HEK293 (cell line): ENCODE data around the gene PTPRG.

Experiments
- CTCF ChIA-PET: fragments of 350-600 bp; formaldehyde crosslinking; extraction: SDS; loops from one replicate; lab custom pipeline; 2021; ENCODE audit warnings: antibody characterized with exemption; lab: Yijun Ruan, JAX
- POLR2A ChIA-PET: fragments of 300-600 bp; formaldehyde crosslinking; extraction: SDS; loops from one replicate; lab custom pipeline; 2020; ENCODE audit warnings: antibody characterized with exemption, inconsistent platforms; lab: Yijun Ruan, JAX
- H3K27ac ChIP-seq: fragments of 200-500 bp; sonication (Bioruptor generic); 2 replicates; pipeline ENCODE4 v1.5.1; 2014; ENCODE audit warnings: low read depth, low read length, control low read depth, inconsistent platforms; ENCODE audit errors: extremely low read depth
- H3K36me3 ChIP-seq, 2 experiments: fragments of 200-500 bp in 1 of 2; sonication (Bioruptor generic) in 1 of 2; 1 replicate in 1 of 2; 2 replicates in 1 of 2; pipeline ENCODE4 v1.5.1; 2014 to 2017; ENCODE audit warnings: inconsistent platforms in 2 of 2, low read length in 2 of 2; ENCODE audit not compliant: control insufficient read depth in 2 of 2, insufficient read depth in 1 of 2
- H3K4me1 ChIP-seq: fragments of 200-500 bp; sonication (Bioruptor generic); 2 replicates; pipeline ENCODE4 v1.5.1; 2014; ENCODE audit warnings: mild to moderate bottlenecking, low read length, inconsistent platforms; ENCODE audit not compliant: control insufficient read depth, insufficient read depth
- H3K4me3 ChIP-seq: 2 replicates; pipeline ENCODE4 v1.5.1; 2011; ENCODE audit warnings: low read depth, mild to moderate bottlenecking, control low read depth, low read length, moderate library complexity
- H3K9me3 ChIP-seq: fragments of 200-500 bp; sonication (Bioruptor generic); 2 replicates; pipeline ENCODE4 v1.5.1; 2014; ENCODE audit warnings: low read depth, low read length, inconsistent platforms; ENCODE audit not compliant: control insufficient read depth, insufficient read depth
- GLIS1 ChIP-seq: fragments of 450-650 bp; formaldehyde crosslinking; IDR thresholded peaks from 2 replicates; pipeline ENCODE4 v1.5.1; 2016; ENCODE audit warnings: missing biosample characterization, missing genetic modification characterization
- MEIS1 ChIP-seq: sonication (generic); formaldehyde crosslinking; IDR thresholded peaks from 2 replicates; pipeline ENCODE4 v1.8.1; 2022; ENCODE audit warnings: missing genetic modification reagents, mild to moderate bottlenecking, borderline replicate concordance
- SETDB1 ChIP-seq: IDR thresholded peaks from one replicate; pipeline ENCODE4 v1.6.1; 2017; ENCODE audit warnings: mild to moderate bottlenecking, low read length, moderate library complexity, mixed read lengths; ENCODE audit not compliant: insufficient read length
- SP2 ChIP-seq: fragments of 450-650 bp; formaldehyde crosslinking; IDR thresholded peaks from 2 replicates; pipeline ENCODE4 v1.5.1; 2016; ENCODE audit warnings: missing biosample characterization, missing genetic modification characterization
- ZBTB8A ChIP-seq: fragments of 450-650 bp; formaldehyde crosslinking; IDR thresholded peaks from 2 replicates; pipeline ENCODE4 v1.5.1; 2016; ENCODE audit warnings: missing biosample characterization, missing genetic modification characterization
- ZFP37 ChIP-seq: fragments of 450-650 bp; formaldehyde crosslinking; IDR thresholded peaks from 2 replicates; pipeline ENCODE4 v1.5.1; 2016; ENCODE audit warnings: missing biosample characterization, missing genetic modification characterization
- ZFP41 ChIP-seq: fragments of 450-650 bp; formaldehyde crosslinking; IDR thresholded peaks from 2 replicates; pipeline ENCODE4 v1.5.1; 2016; ENCODE audit warnings: missing biosample characterization, missing genetic modification characterization, borderline replicate concordance
- ZIC2 ChIP-seq: fragments of 450-650 bp; formaldehyde crosslinking; IDR thresholded peaks from 2 replicates; pipeline ENCODE4 v1.5.1; 2016; ENCODE audit warnings: missing biosample characterization, missing genetic modification characterization
- ZNF138 ChIP-seq: fragments of 450-650 bp; formaldehyde crosslinking; IDR thresholded peaks from 2 replicates; pipeline ENCODE4 v1.5.1; 2016; ENCODE audit warnings: missing biosample characterization, missing genetic modification characterization, borderline replicate concordance
- ZNF155 ChIP-seq: fragments of 450-650 bp; formaldehyde crosslinking; IDR thresholded peaks from 2 replicates; pipeline ENCODE4 v1.5.1; 2016; ENCODE audit warnings: missing biosample characterization, missing genetic modification characterization
- ZNF248 ChIP-seq: fragments of 450-650 bp; formaldehyde crosslinking; IDR thresholded peaks from 2 replicates; pipeline ENCODE4 v1.5.1; 2017; ENCODE audit warnings: missing biosample characterization, missing genetic modification characterization
- ZNF335 ChIP-seq: fragments of 450-650 bp; formaldehyde crosslinking; conservative IDR thresholded peaks from 2 replicates; pipeline ENCODE4 v1.5.1; 2016; ENCODE audit warnings: missing biosample characterization, missing genetic modification characterization
- ZNF48 ChIP-seq: fragments of 450-650 bp; formaldehyde crosslinking; IDR thresholded peaks from 2 replicates; pipeline ENCODE4 v1.5.1; 2016; ENCODE audit warnings: missing biosample characterization, missing genetic modification characterization
- ZNF510 ChIP-seq: fragments of 450-650 bp; formaldehyde crosslinking; IDR thresholded peaks from 2 replicates; pipeline ENCODE4 v1.5.1; 2018; ENCODE audit warnings: mild to moderate bottlenecking, missing genetic modification characterization, missing biosample characterization; ENCODE audit not compliant: insufficient replicate concordance
- ZNF544 ChIP-seq: fragments of 450-650 bp; formaldehyde crosslinking; IDR thresholded peaks from 2 replicates; pipeline ENCODE4 v1.5.0; 2017; ENCODE audit warnings: missing biosample characterization, missing genetic modification characterization
- ZNF560 ChIP-seq: fragments of 450-650 bp; formaldehyde crosslinking; IDR thresholded peaks from 2 replicates; pipeline ENCODE4 v1.5.1; 2017; ENCODE audit warnings: missing biosample characterization, missing genetic modification characterization, borderline replicate concordance
- ZNF624 ChIP-seq: fragments of 450-650 bp; formaldehyde crosslinking; IDR thresholded peaks from 2 replicates; pipeline ENCODE4 v1.5.1; 2017; ENCODE audit warnings: missing biosample characterization, missing genetic modification characterization
- ZNF701 ChIP-seq: fragments of 450-650 bp; formaldehyde crosslinking; IDR thresholded peaks from 2 replicates; pipeline ENCODE4 v1.5.1; 2016; ENCODE audit warnings: missing biosample characterization, missing genetic modification characterization
- ZNF747 ChIP-seq: fragments of 450-650 bp; formaldehyde crosslinking; IDR thresholded peaks from 2 replicates; pipeline ENCODE4 v1.5.1; 2016; ENCODE audit warnings: missing biosample characterization, missing genetic modification characterization
- ZNF777 ChIP-seq: fragments of 450-650 bp; formaldehyde crosslinking; IDR thresholded peaks from 2 replicates; pipeline ENCODE4 v1.5.1; 2017; ENCODE audit warnings: missing biosample characterization, missing genetic modification characterization, borderline replicate concordance
- TF ChIP-seq, protein P1 (sequence below): fragments of 450-650 bp; formaldehyde crosslinking; IDR thresholded peaks from 2 replicates; pipeline ENCODE4 v1.5.1; 2016; ENCODE audit warnings: missing biosample characterization, missing genetic modification characterization
- TF ChIP-seq, protein P2 (sequence below): fragments of 450-650 bp; formaldehyde crosslinking; IDR thresholded peaks from 2 replicates; pipeline ENCODE4 v1.5.1; 2016; ENCODE audit warnings: missing biosample characterization, missing genetic modification characterization
- TF ChIP-seq, protein P3 (sequence below): fragments of 450-650 bp; formaldehyde crosslinking; IDR thresholded peaks from 2 replicates; pipeline ENCODE4 v1.5.1; 2016; ENCODE audit warnings: missing biosample characterization, missing genetic modification characterization
- TF ChIP-seq, protein P4 (sequence below): fragments of 450-650 bp; formaldehyde crosslinking; IDR thresholded peaks from 2 replicates; pipeline ENCODE4 v1.5.1; 2016; ENCODE audit warnings: missing biosample characterization, missing genetic modification characterization
- TF ChIP-seq, protein P5 (sequence below): fragments of 450-650 bp; formaldehyde crosslinking; IDR thresholded peaks from 2 replicates; pipeline ENCODE4 v1.5.1; 2017; ENCODE audit warnings: missing biosample characterization, mild to moderate bottlenecking, missing genetic modification characterization, moderate library complexity

PTPRG gene

DNA sequence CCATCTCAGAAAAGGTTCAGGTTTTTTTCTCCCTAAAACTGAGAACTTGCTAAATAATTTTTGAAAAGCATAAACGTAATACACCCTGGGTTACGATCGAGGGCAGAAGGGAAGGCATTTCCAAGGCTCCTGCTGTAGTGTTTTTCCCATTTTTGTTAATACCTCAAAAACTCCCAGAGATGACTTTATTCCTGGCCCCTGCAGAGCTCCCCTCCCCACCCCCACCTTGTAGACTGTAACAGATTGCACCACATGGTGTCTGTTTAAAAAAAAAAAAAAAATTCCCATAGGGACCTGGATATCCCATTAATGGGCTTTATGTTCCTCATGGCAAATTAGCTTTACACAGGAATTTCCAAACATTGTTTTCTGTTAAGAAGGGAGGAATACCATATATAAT lies 773.8 kb downstream of the PTPRG start:
- CTCF ChIA-PET = interaction anchor here (0.6 kb wide), 1 partner anchor 964 kb away, joined by 3 read pairs; no protein-coding TSS in a partner anchor
- Histone ChIP-seq H3K4me1 (no peaks in the 10 kb centered on the region), H3K27ac (no peak overlapping the region), H3K9me3 (no peaks in the 10 kb centered on the region), H3K36me3 (no peaks in the 10 kb centered on the region), H3K4me3 (no peak overlapping the region)
- POLR2A ChIA-PET = no interaction called here
- TF ChIP-seq ZNF544 (tag by site-specific recombination) (no peak), ZFP41 (tag by site-specific recombination) (no peak), ZNF335 (tag by site-specific recombination) (no peak), ZNF747 (tag by site-specific recombination) (no peak), ZNF155 (no peak), ZNF701 (tag by site-specific recombination) (no peak), SETDB1 (no peak), ZNF510 (tag by site-specific recombination) (no peak), ZIC2 (tag by site-specific recombination) (no peak), ZNF138 (tag by site-specific recombination) (no peak), ZNF777 (tag by site-specific recombination) (no peak)
- TF ChIP-seq, protein P1, sequence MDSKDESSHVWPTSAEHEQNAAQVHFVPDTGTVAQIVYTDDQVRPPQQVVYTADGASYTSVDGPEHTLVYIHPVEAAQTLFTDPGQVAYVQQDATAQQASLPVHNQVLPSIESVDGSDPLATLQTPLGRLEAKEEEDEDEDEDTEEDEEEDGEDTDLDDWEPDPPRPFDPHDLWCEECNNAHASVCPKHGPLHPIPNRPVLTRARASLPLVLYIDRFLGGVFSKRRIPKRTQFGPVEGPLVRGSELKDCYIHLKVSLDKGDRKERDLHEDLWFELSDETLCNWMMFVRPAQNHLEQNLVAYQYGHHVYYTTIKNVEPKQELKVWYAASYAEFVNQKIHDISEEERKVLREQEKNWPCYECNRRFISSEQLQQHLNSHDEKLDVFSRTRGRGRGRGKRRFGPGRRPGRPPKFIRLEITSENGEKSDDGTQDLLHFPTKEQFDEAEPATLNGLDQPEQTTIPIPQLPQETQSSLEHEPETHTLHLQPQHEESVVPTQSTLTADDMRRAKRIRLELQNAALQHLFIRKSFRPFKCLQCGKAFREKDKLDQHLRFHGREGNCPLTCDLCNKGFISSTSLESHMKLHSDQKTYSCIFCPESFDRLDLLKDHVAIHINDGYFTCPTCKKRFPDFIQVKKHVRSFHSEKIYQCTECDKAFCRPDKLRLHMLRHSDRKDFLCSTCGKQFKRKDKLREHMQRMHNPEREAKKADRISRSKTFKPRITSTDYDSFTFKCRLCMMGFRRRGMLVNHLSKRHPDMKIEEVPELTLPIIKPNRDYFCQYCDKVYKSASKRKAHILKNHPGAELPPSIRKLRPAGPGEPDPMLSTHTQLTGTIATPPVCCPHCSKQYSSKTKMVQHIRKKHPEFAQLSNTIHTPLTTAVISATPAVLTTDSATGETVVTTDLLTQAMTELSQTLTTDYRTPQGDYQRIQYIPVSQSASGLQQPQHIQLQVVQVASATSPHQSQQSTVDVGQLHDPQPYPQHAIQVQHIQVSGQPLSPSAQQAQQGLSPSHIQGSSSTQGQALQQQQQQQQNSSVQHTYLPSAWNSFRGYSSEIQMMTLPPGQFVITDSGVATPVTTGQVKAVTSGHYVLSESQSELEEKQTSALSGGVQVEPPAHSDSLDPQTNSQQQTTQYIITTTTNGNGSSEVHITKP (tag by site-specific recombination) = no peak
- TF ChIP-seq, protein P2, sequence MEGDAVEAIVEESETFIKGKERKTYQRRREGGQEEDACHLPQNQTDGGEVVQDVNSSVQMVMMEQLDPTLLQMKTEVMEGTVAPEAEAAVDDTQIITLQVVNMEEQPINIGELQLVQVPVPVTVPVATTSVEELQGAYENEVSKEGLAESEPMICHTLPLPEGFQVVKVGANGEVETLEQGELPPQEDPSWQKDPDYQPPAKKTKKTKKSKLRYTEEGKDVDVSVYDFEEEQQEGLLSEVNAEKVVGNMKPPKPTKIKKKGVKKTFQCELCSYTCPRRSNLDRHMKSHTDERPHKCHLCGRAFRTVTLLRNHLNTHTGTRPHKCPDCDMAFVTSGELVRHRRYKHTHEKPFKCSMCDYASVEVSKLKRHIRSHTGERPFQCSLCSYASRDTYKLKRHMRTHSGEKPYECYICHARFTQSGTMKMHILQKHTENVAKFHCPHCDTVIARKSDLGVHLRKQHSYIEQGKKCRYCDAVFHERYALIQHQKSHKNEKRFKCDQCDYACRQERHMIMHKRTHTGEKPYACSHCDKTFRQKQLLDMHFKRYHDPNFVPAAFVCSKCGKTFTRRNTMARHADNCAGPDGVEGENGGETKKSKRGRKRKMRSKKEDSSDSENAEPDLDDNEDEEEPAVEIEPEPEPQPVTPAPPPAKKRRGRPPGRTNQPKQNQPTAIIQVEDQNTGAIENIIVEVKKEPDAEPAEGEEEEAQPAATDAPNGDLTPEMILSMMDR (tag by site-specific recombination) = no peak
- TF ChIP-seq, protein P3, sequence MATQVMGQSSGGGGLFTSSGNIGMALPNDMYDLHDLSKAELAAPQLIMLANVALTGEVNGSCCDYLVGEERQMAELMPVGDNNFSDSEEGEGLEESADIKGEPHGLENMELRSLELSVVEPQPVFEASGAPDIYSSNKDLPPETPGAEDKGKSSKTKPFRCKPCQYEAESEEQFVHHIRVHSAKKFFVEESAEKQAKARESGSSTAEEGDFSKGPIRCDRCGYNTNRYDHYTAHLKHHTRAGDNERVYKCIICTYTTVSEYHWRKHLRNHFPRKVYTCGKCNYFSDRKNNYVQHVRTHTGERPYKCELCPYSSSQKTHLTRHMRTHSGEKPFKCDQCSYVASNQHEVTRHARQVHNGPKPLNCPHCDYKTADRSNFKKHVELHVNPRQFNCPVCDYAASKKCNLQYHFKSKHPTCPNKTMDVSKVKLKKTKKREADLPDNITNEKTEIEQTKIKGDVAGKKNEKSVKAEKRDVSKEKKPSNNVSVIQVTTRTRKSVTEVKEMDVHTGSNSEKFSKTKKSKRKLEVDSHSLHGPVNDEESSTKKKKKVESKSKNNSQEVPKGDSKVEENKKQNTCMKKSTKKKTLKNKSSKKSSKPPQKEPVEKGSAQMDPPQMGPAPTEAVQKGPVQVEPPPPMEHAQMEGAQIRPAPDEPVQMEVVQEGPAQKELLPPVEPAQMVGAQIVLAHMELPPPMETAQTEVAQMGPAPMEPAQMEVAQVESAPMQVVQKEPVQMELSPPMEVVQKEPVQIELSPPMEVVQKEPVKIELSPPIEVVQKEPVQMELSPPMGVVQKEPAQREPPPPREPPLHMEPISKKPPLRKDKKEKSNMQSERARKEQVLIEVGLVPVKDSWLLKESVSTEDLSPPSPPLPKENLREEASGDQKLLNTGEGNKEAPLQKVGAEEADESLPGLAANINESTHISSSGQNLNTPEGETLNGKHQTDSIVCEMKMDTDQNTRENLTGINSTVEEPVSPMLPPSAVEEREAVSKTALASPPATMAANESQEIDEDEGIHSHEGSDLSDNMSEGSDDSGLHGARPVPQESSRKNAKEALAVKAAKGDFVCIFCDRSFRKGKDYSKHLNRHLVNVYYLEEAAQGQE = no peak

DNA sequence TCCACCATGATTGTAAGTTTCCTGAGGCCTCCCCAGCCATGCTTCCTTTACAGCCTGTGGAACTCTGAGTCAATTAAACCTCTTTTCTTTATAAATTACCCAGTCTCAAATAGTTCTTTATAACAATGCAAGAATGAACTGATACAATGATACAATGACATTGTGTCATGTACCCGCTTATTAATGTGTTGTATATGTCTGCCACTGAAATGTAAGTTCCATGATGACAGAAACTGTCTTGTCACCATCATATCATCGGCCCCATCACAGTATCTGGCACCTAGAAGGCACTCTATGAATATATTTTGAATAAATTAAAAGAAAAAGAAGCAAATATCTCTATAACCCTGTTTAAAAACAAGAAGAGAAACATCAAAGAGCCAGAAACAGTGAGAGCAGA lies 782.4 kb downstream of the PTPRG start:
- POLR2A ChIA-PET = no interaction called here
- H3K36me3 ChIP-seq = no peaks in the 10 kb centered on the region
- TF ChIP-seq ZNF248 (tag by site-specific recombination) = no peak
- TF ChIP-seq MEIS1 (CRISPR knock-in tag) = no peak
- TF ChIP-seq, protein P4, sequence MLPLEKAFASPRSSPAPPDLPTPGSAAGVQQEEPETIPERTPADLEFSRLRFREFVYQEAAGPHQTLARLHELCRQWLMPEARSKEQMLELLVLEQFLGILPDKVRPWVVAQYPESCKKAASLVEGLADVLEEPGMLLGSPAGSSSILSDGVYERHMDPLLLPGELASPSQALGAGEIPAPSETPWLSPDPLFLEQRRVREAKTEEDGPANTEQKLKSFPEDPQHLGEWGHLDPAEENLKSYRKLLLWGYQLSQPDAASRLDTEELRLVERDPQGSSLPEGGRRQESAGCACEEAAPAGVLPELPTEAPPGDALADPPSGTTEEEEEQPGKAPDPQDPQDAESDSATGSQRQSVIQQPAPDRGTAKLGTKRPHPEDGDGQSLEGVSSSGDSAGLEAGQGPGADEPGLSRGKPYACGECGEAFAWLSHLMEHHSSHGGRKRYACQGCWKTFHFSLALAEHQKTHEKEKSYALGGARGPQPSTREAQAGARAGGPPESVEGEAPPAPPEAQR (tag by site-specific recombination) = no peak
- no peak for TF ChIP-seq ZNF624 (tag by site-specific recombination)
- TF ChIP-seq, protein P5, sequence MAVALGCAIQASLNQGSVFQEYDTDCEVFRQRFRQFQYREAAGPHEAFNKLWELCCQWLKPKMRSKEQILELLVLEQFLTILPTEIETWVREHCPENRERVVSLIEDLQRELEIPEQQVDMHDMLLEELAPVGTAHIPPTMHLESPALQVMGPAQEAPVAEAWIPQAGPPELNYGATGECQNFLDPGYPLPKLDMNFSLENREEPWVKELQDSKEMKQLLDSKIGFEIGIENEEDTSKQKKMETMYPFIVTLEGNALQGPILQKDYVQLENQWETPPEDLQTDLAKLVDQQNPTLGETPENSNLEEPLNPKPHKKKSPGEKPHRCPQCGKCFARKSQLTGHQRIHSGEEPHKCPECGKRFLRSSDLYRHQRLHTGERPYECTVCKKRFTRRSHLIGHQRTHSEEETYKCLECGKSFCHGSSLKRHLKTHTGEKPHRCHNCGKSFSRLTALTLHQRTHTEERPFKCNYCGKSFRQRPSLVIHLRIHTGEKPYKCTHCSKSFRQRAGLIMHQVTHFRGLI (tag by site-specific recombination) = no peak
- TF ChIP-seq ZNF560 (tag by site-specific recombination) = no peak
- no peak for TF ChIP-seq SP2 (tag by site-specific recombination)
- no peak for TF ChIP-seq ZNF48 (tag by site-specific recombination)
- no peak for TF ChIP-seq ZBTB8A
- no peak for TF ChIP-seq GLIS1 (tag by site-specific recombination)
- no peak for TF ChIP-seq ZFP37 (tag by site-specific recombination)

More for the DNA sequence above, 782.4 kb downstream of the PTPRG start:
- CTCF ChIA-PET = no interaction called here
- H3K4me1 ChIP-seq = no peaks in the 10 kb centered on the region
- no peak overlapping the region for H3K4me3 ChIP-seq
- H3K9me3 ChIP-seq = no peaks in the 10 kb centered on the region
- no peak overlapping the region for H3K27ac ChIP-seq
